ENCODE measurements around the gene OSTM1.

OSTM1 gene

GRCh38 chr6:108068182-108068581 lies 6.4 kb downstream of the OSTM1 start:
- no peak for DNase-seq (ENCODE audit: low read depth in 1 of 2, low spot score in 1 of 2)
- no peak for TF ChIP-seq REST (IDR thresholded peaks at IDR 0.05; ENCODE audit: insufficient replicate concordance, low read depth)
- TF ChIP-seq GABPA (IDR thresholded peaks at IDR 0.05; ENCODE audit: low read depth), result no peak
- TF ChIP-seq POLR2AphosphoS5 (IDR thresholded peaks at IDR 0.05; ENCODE audit: low read depth), result no peak
- TF ChIP-seq SPI1 (IDR thresholded peaks at IDR 0.05; ENCODE audit: borderline replicate concordance, low read depth), result no peak
- no peak for TF ChIP-seq CTCF (IDR thresholded peaks at IDR 0.05; ENCODE audit: insufficient read depth, low read length)
- Histone ChIP-seq H3K27me3 (ENCODE audit: insufficient read depth, poor library complexity, severe bottlenecking) (no peaks in the 10 kb centered on the region), H3K4me3 (replicated peaks; ENCODE audit: insufficient read depth, low read length) (no peak overlapping the region), H3K27ac (replicated peaks) (no peak overlapping the region)

GRCh38 chr6:108052706-108053105 lies 21.8 kb downstream of the OSTM1 start:
- no peak for DNase-seq (ENCODE audit: low read depth in 1 of 2, low spot score in 1 of 2)
- Histone ChIP-seq H3K27ac (replicated peaks) (no peak overlapping the region), H3K4me3 (replicated peaks; ENCODE audit: insufficient read depth, low read length) (no peak overlapping the region), H3K27me3 (ENCODE audit: insufficient read depth, poor library complexity, severe bottlenecking) (no peaks in the 10 kb centered on the region)
- no peak for TF ChIP-seq SPI1 (IDR thresholded peaks at IDR 0.05; ENCODE audit: borderline replicate concordance, low read depth)
- no peak for TF ChIP-seq REST (IDR thresholded peaks at IDR 0.05; ENCODE audit: insufficient replicate concordance, low read depth)
- no peak for TF ChIP-seq CTCF (IDR thresholded peaks at IDR 0.05; ENCODE audit: insufficient read depth, low read length)
- no peak for TF ChIP-seq POLR2AphosphoS5 (IDR thresholded peaks at IDR 0.05; ENCODE audit: low read depth)
- no peak for TF ChIP-seq GABPA (IDR thresholded peaks at IDR 0.05; ENCODE audit: low read depth)

- TF ChIP-seq REST (IDR thresholded peaks at IDR 0.05; ENCODE audit: insufficient replicate concordance, low read depth) (no peak), CTCF (IDR thresholded peaks at IDR 0.05; ENCODE audit: insufficient read depth, low read length) (no peak), GABPA (IDR thresholded peaks at IDR 0.05; ENCODE audit: low read depth) (no peak), SPI1 (IDR thresholded peaks at IDR 0.05; ENCODE audit: borderline replicate concordance, low read depth) (no peak), POLR2AphosphoS5 (IDR thresholded peaks at IDR 0.05; ENCODE audit: low read depth) (no peak)
- Histone ChIP-seq H3K4me3 (replicated peaks; ENCODE audit: insufficient read depth, low read length) (no peak overlapping the region), H3K27ac (replicated peaks) (no peak overlapping the region), H3K27me3 (ENCODE audit: insufficient read depth, poor library complexity, severe bottlenecking) (no peaks in the 10 kb centered on the region)
- no peak for DNase-seq (ENCODE audit: low read depth in 1 of 2, low spot score in 1 of 2)
Observed at GRCh38 chr6:108051481-108051880, 23.1 kb downstream of the OSTM1 start.
